Activated CD8-positive, alpha-beta T cell treated with anti-CD3 and anti-CD28 coated beads, Interleukin-2, amount 10 ng/mL, durations not matched to agents 7 days and 5 days (primary cell): ENCODE results near the gene SELE. TPM values are rescaled to one million over a fixed set of nuclear protein-coding genes. Genes with fewer than 3 reads are reported as not detected.
"Not testable (repeated sequence)": the region's sequence is repeated elsewhere in the genome, so short reads cannot be mapped to it uniquely, and the experiment has no call there.

Source experiments
- ATAC-seq: fragments of 150-1000 bp; cut with Tn5 transposase; one replicate; pipeline ENCODE4 v1.10.0; 2021; ENCODE audit warnings: moderate library complexity
- CTCF ChIA-PET: fragments of 350-600 bp; sonication (Branson Sonifier 250); formaldehyde crosslinking; loops from one replicate; lab custom pipeline; 2021; ENCODE audit warnings: antibody characterized with exemption; lab: Charles Lee
- POLR2A ChIA-PET: fragments of 350-600 bp; sonication (Branson Sonifier 250); formaldehyde crosslinking; loops from one replicate; lab custom pipeline; 2021; ENCODE audit warnings: antibody characterized with exemption; lab: Charles Lee
- DNase-seq: peaks from one replicate; pipeline ENCODE4 v3.0.0-alpha.2; 2020
- H3K27ac Mint-ChIP-seq: one replicate; pipeline ENCODE4 v1.8.0; 2021; ENCODE audit warnings: mild to moderate bottlenecking, mixed read lengths
- H3K27me3 Mint-ChIP-seq: one replicate; pipeline ENCODE4 v1.8.0; 2021; ENCODE audit warnings: low read depth, mixed read lengths
- H3K36me3 Mint-ChIP-seq: one replicate; pipeline ENCODE4 v1.8.0; 2021; ENCODE audit warnings: low read depth, mixed read lengths
- H3K4me1 Mint-ChIP-seq: one replicate; pipeline ENCODE4 v1.8.0; 2021; ENCODE audit warnings: low read depth, mixed read lengths
- H3K4me3 Mint-ChIP-seq: one replicate; pipeline ENCODE4 v1.8.0; 2021; ENCODE audit warnings: mild to moderate bottlenecking, mixed read lengths
- H3K9me3 Mint-ChIP-seq: one replicate; pipeline ENCODE4 v1.8.0; 2022; ENCODE audit warnings: mixed read lengths; ENCODE audit not compliant: insufficient read depth
- total RNA-seq, 2 experiments: library from RNA; stranded (reverse); gene quantifications; one replicate each; pipeline ENCODE4 v1.2.3, GENCODE V29; 2021

Gene SELE
- total RNA-seq, 2 experiments from 2014 or later = not detected

DNA sequence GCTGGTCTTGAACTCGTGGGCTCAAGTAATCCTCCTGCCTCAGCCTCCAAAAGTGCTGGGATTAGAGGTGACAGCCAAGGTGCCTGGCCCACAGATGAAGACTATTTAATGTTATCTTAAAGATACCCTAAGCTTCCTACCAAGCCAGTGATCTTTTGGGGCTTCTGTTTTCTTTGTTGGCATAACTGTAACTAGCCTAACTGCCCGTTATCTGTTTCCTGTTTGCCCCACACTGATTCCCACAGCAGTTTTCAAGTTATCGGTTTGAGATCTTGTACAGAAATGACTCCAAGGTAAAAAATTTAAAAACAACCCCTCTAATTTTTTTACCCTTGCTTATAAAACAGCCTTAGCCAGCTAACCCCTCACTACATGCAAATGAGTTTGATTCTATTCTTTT lies 34.9 kb downstream of the SELE start:
- Mint-ChIP-seq H3K4me3 (peak overlapping the region; percentile 27), H3K27ac (peak overlapping the region; percentile 67), H3K27me3 (no peaks in the 10 kb centered on the region), H3K4me1 (peaks cover 94% of the 10 kb centered on the region), H3K36me3 (peaks cover 93% of the 10 kb centered on the region), H3K9me3 (no peaks in the 10 kb centered on the region)
- ChIA-PET CTCF (interaction anchor here (1.0 to 5.5 kb wide), 8 partner anchors 9 to 113 kb away, joined by 3 to 79 read pairs (median 8); partner anchors contain the start of gene F5), POLR2A (interaction anchor here (0.7 to 1.9 kb wide), 10 partner anchors 9 to 1351 kb away, joined by 3 to 13 read pairs (median 4); partner anchors contain the start of gene SELP)
- peak; percentile 39 for ATAC-seq
- DNase-seq = peak; percentile 49

DNA sequence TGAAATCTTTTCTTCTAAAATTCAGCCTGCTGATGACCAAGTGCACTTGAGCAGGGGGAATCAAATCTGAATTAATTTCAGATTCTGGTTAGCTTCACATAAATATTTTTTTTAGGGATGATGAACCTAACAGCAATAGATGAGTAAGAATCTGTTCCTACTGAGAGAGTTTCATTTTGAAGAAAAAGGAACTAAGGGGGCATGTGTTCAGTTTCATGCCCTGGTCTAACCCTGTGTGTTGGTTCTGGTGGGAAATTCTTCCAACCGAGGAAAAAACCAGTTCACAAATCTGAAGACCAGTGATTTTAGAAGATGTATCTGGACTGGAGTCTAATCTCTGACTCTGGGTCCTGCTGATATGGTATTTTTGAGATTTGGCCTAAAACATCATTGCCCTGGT lies 36.1 kb downstream of the SELE start:
- POLR2A ChIA-PET = interaction anchor here (8.6 kb wide), 1 partner anchor 10 kb away, joined by 94 read pairs; no protein-coding TSS in a partner anchor
- H3K9me3 Mint-ChIP-seq = no peaks in the 10 kb centered on the region
- H3K4me1 Mint-ChIP-seq = peaks cover 94% of the 10 kb centered on the region
- DNase-seq (no peak), ATAC-seq (no peak)
- CTCF ChIA-PET = interaction anchor here (1.1 to 10.9 kb wide), 4 partner anchors 8 to 97 kb away, joined by 3 to 253 read pairs (median 44); partner anchors contain the start of gene METTL18
- peaks cover 86% of the 10 kb centered on the region for H3K36me3 Mint-ChIP-seq
- no peak overlapping the region for H3K4me3 Mint-ChIP-seq
- no peaks in the 10 kb centered on the region for H3K27me3 Mint-ChIP-seq
- peak overlapping the region; percentile 67 for H3K27ac Mint-ChIP-seq

DNA sequence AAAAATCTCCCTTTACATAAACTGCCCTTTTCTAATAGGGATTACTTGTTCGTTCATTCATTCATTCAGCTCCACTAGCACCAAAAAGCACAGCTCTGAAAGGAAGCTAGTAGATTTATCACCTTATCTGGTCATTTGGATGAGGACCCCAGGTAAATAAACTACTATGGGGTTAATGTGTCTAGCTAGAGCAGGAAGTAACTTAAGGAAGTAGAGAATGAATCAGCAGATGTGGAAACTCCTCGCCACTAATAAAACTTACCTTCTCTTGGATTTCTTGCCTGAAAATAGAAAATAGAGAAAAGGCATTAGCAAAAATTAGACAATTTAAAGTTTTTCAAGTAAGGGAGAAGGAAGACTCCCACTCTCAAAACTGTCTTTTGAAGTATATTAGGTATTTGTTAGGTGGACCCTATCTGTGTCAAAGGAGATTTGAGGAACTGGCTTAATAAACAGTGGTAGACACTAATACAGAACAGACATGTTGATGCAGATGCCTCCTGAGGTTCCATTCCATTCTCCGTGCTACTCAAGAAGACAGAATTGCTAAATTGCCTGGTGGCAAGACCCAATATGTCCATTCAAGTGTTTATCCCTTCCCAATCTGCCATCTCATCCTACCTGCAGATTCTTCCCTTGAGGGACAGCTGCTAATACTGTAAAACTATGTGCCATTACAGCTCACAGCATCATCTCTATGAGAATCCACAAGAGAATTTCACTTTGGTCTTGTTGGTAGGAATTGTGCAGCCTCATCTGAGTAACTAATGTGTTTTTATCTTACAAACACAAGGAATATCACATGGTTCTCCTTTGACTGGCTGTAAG lies 37.4 kb downstream of the SELE start:
- Mint-ChIP-seq H3K9me3 (no peaks in the 10 kb centered on the region), H3K27me3 (no peaks in the 10 kb centered on the region), H3K36me3 (peaks cover 79% of the 10 kb centered on the region), H3K4me3 (peak overlapping the region; percentile 12), H3K4me1 (peaks cover 92% of the 10 kb centered on the region), H3K27ac (peak overlapping the region; percentile 79)
- ChIA-PET CTCF (interaction anchor here (0.7 to 10.9 kb wide), 13 partner anchors 9 to 1354 kb away, joined by 3 to 253 read pairs (median 5); partner anchors contain the start of genes F5 and METTL18), POLR2A (interaction anchor here (0.6 to 8.6 kb wide), 9 partner anchors 11 to 197 kb away, joined by 3 to 94 read pairs (median 4); partner anchors contain the start of genes F5 and SCYL3)
- no peak for ATAC-seq
- DNase-seq = no peak

GRCh38 chr1:169694304-169695075 lies 39.4 kb downstream of the SELE start:
- Mint-ChIP-seq H3K9me3 (no peaks in the 10 kb centered on the region), H3K36me3 (peaks cover 80% of the 10 kb centered on the region), H3K27me3 (no peaks in the 10 kb centered on the region), H3K4me1 (peaks cover 94% of the 10 kb centered on the region), H3K27ac (peak overlapping the region; percentile 87), H3K4me3 (peak overlapping the region; percentile 27)
- ChIA-PET CTCF (interaction anchor here (0.6 to 10.9 kb wide), 24 partner anchors 8 to 162 kb away, joined by 3 to 253 read pairs (median 4); partner anchors contain the start of gene F5), POLR2A (interaction anchor here (0.5 to 8.6 kb wide), 7 partner anchors 8 to 108 kb away, joined by 3 to 94 read pairs (median 5); partner anchors contain the start of gene F5)
- ATAC-seq (peak; percentile 73), DNase-seq (peak; percentile 72)

DNA sequence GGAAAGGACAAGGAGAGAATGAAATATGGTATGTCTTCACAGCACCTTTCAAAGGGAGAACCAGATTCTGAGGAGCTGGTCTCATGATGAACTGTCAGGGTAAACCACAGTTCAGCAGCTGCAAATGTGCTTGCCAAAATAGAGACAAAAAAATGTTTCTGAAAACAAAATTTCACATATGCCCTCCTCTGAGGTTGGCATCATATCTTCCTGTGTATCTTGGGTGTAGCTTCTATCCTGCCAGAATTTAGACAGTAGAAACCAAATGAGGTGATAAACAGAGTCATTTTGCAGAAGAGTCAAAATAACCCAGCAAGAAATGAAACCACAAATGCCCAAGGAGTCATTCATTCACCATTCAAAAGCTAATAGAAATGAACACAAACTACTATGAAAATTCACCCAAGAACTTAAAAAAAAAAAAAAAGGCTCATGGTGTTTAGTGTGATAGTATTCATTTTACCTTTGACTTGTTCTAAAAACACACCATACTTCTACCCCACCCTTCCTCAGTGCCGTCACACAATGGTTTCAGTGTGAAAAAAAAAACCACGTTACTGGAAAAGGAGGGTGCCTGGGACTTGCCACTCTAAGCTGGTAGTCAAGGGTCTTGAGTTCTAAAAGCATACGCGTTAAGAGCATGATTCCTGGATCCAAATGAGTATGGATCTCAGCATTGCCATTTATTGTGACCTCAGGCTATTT lies 41.0 kb downstream of the SELE start:
- Mint-ChIP-seq H3K36me3 (peaks cover 64% of the 10 kb centered on the region), H3K4me3 (peak overlapping the region; percentile 68), H3K27ac (peak overlapping the region; percentile 87), H3K9me3 (no peaks in the 10 kb centered on the region), H3K4me1 (peaks cover 83% of the 10 kb centered on the region), H3K27me3 (no peaks in the 10 kb centered on the region)
- POLR2A ChIA-PET = interaction anchor here (0.6 to 8.6 kb wide), 11 partner anchors 8 to 102 kb away, joined by 3 to 94 read pairs (median 7); partner anchors contain the start of gene METTL18
- peak; percentile 59 for ATAC-seq
- DNase-seq = peak; percentile 64
- CTCF ChIA-PET = interaction anchor here (0.6 to 10.9 kb wide), 19 partner anchors 9 to 1350 kb away, joined by 3 to 253 read pairs (median 5); partner anchors contain the start of gene F5

DNA sequence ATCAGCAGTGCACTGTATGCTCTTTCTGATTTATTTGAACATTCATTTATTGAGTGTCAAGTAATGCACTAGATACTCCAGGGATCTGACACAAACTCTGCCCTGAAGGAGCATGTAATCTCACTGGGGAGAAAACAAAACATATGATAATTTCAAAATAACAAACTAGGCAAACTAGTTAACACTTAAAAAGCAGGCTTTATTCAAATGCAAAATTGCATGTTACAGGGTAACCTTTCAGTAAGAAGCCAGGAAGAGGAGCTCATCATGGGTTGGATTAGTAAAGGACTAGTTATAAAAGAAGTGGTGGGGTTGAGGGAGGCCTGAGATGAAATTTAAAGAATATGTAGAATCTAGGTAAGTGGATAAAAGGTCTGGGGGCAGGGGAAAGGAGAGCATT lies 43.4 kb downstream of the SELE start:
- Mint-ChIP-seq H3K4me1 (peaks cover 62% of the 10 kb centered on the region), H3K36me3 (peaks cover 43% of the 10 kb centered on the region), H3K4me3 (no peak overlapping the region), H3K9me3 (no peaks in the 10 kb centered on the region), H3K27me3 (no peaks in the 10 kb centered on the region), H3K27ac (peak overlapping the region; percentile 86)
- DNase-seq = no peak
- ChIA-PET POLR2A (interaction anchor here (0.6 to 8.6 kb wide), 5 partner anchors 8 to 583 kb away, joined by 3 to 94 read pairs (median 8); no protein-coding TSS in a partner anchor), CTCF (interaction anchor here (0.8 to 10.9 kb wide), 5 partner anchors 9 to 104 kb away, joined by 3 to 253 read pairs (median 7); partner anchors contain the start of gene F5)
- no peak for ATAC-seq

GRCh38 chr1:169689395-169689794 lies 44.5 kb downstream of the SELE start:
- ChIA-PET POLR2A (interaction anchor here (1.7 to 8.6 kb wide), 3 partner anchors 9 to 18 kb away, joined by 8 to 94 read pairs (median 11); no protein-coding TSS in a partner anchor), CTCF (interaction anchor here (0.8 to 10.9 kb wide), 5 partner anchors 10 to 103 kb away, joined by 3 to 253 read pairs (median 7); partner anchors contain the start of gene F5)
- H3K27ac Mint-ChIP-seq = no peak overlapping the region
- H3K27me3 Mint-ChIP-seq = no peaks in the 10 kb centered on the region
- H3K4me1 Mint-ChIP-seq = peaks cover 51% of the 10 kb centered on the region
- no peak for ATAC-seq
- H3K4me3 Mint-ChIP-seq = no peak overlapping the region
- H3K36me3 Mint-ChIP-seq = peaks cover 32% of the 10 kb centered on the region
- no peak for DNase-seq
- no peaks in the 10 kb centered on the region for H3K9me3 Mint-ChIP-seq

DNA sequence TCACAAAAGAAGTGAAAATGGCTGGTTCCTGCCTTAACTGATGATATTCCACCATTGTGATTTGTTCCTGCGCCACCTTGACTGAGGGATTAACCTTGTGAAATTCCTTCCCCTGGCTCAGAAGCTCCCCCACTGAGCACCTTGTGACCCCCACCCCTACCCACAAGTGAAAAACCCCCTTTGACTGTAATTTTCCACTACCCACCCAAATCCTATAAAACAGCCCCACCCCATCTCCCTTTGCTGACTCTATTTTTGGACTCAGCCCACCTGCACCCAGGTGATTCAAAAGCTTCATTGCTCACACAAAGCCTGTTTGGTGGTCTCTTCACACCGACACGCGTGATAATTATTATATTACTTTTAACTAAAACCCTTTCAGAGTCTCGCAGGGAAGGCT lies 45.5 kb downstream of the SELE start:
- H3K4me3 Mint-ChIP-seq, H3K27ac Mint-ChIP-seq, H3K27me3 Mint-ChIP-seq, POLR2A ChIA-PET, ATAC-seq, DNase-seq, H3K9me3 Mint-ChIP-seq: not testable (repeated sequence)
- peaks cover 41% of the 10 kb centered on the region for H3K4me1 Mint-ChIP-seq
- CTCF ChIA-PET = interaction anchor here (10.9 kb wide), 1 partner anchor 85 kb away, joined by 253 read pairs; no protein-coding TSS in a partner anchor
- peaks cover 24% of the 10 kb centered on the region for H3K36me3 Mint-ChIP-seq

DNA sequence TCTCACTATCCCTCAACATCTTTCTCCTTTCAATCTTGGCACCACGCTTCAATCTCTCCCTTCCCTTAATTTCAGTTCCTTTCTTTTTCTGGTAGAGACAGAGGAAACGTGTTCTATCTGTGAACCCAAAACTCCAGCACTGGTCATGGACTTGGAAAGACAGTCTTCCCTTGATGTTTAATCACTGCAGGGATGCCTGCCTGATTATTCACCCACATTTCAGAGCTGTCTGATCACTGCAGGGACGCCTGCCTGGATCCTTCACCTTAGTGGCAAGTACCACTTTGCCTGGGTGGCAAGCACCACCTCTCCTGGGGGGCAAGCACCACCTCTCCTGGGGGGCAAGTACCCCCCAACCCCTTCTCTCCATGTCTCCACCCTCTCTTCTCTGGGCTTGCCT lies 50.2 kb downstream of the SELE start:
- ChIA-PET POLR2A (interaction anchor here (0.6 kb wide), 1 partner anchor 1250 kb away, joined by 3 read pairs; no protein-coding TSS in a partner anchor), CTCF (interaction anchor here (3.3 to 3.9 kb wide), 2 partner anchors 28 to 82 kb away, joined by 12 to 34 read pairs; no protein-coding TSS in a partner anchor)
- H3K4me1 Mint-ChIP-seq = peaks cover 34% of the 10 kb centered on the region
- no peak for DNase-seq
- no peaks in the 10 kb centered on the region for H3K27me3 Mint-ChIP-seq
- H3K9me3 Mint-ChIP-seq = no peaks in the 10 kb centered on the region
- H3K36me3 Mint-ChIP-seq = no peaks in the 10 kb centered on the region
- no peak overlapping the region for H3K27ac Mint-ChIP-seq
- ATAC-seq = no peak
- H3K4me3 Mint-ChIP-seq = no peak overlapping the region

- ChIA-PET POLR2A (interaction anchor here (0.6 to 1.8 kb wide), 4 partner anchors 9 to 1250 kb away, joined by 3 to 12 read pairs (median 4); no protein-coding TSS in a partner anchor), CTCF (interaction anchor here (3.3 to 4.7 kb wide), 3 partner anchors 10 to 81 kb away, joined by 12 to 40 read pairs (median 34); no protein-coding TSS in a partner anchor)
- not testable (repeated sequence) for ATAC-seq, H3K27me3 Mint-ChIP-seq, H3K9me3 Mint-ChIP-seq, DNase-seq, H3K27ac Mint-ChIP-seq, H3K4me3 Mint-ChIP-seq, H3K36me3 Mint-ChIP-seq
- H3K4me1 Mint-ChIP-seq = peaks cover 34% of the 10 kb centered on the region
Measured at GRCh38 chr1:169683168-169683567, 50.7 kb downstream of the SELE start.
